WTC11 (cell line): ENCODE measurements around the gene MSI2. TPM values are rescaled to one million over a fixed set of nuclear protein-coding genes. Genes with fewer than 3 reads are reported as not detected.

Source experiments
- ATAC-seq: fragments of 200-7000 bp; cut with Tn5 transposase; 2 replicates; pipeline ENCODE4 v1.10.0; 2021; ENCODE audit warnings: mild to moderate bottlenecking, moderate library complexity
- CTCF ChIA-PET: fragments of 300-600 bp; sonication (Branson Sonifier 250); formaldehyde crosslinking; loops from one replicate; lab custom pipeline; 2021; ENCODE audit warnings: antibody characterized with exemption; lab: Charles Lee
- POLR2A ChIA-PET: fragments of 350-600 bp; sonication (Branson Sonifier 250); formaldehyde crosslinking; loops from one replicate; lab custom pipeline; 2021; ENCODE audit warnings: antibody characterized with exemption; lab: Charles Lee
- DNase-seq: peaks from one replicate; pipeline ENCODE4 v3.0.0; 2021; ENCODE audit warnings: low spot score
- H3K27ac Mint-ChIP-seq: 2 replicates; pipeline ENCODE4 v1.8.0; 2021; ENCODE audit warnings: mixed read lengths
- H3K27me3 Mint-ChIP-seq: 2 replicates; pipeline ENCODE4 v1.8.0; 2021; ENCODE audit warnings: low read depth, mild to moderate bottlenecking, moderate library complexity, mixed read lengths
- H3K36me3 Mint-ChIP-seq: 2 replicates; pipeline ENCODE4 v1.8.0; 2021; ENCODE audit warnings: mixed read lengths
- H3K4me1 Mint-ChIP-seq: 2 replicates; pipeline ENCODE4 v1.8.0; 2022; ENCODE audit warnings: mixed read lengths
- H3K4me3 Mint-ChIP-seq: 2 replicates; pipeline ENCODE4 v1.8.0; 2021; ENCODE audit warnings: mild to moderate bottlenecking, moderate library complexity, mixed read lengths
- H3K9me3 Mint-ChIP-seq: 2 replicates; pipeline ENCODE4 v1.8.0; 2021; ENCODE audit warnings: mixed read lengths
- ATF1 ChIP-seq: sonication (generic); formaldehyde crosslinking; IDR thresholded peaks from 2 replicates; pipeline ENCODE4 v1.8.1; 2023; ENCODE audit warnings: mild to moderate bottlenecking, moderate library complexity, missing genetic modification reagents
- CBFB ChIP-seq: sonication (generic); formaldehyde crosslinking; IDR thresholded peaks from 2 replicates; pipeline ENCODE4 v1.8.1; 2022; ENCODE audit warnings: mild to moderate bottlenecking, low read depth, missing genetic modification reagents
- CREB1 ChIP-seq: sonication (generic); formaldehyde crosslinking; IDR thresholded peaks from 2 replicates; pipeline ENCODE4 v1.8.0; 2023; ENCODE audit warnings: mild to moderate bottlenecking, missing genetic modification reagents
- EMX1 ChIP-seq: fragments of 250-450 bp; sonication (Bioruptor Pico); IDR thresholded peaks from 2 replicates; pipeline ENCODE4 v1.8.0; 2021; ENCODE audit warnings: mild to moderate bottlenecking
- HMGA2 ChIP-seq: fragments of 250-450 bp; sonication (Bioruptor Pico); IDR thresholded peaks from 2 replicates; pipeline ENCODE4 v1.4.0; 2021; ENCODE audit warnings: mild to moderate bottlenecking, moderate library complexity
- NR1H2 ChIP-seq: sonication (generic); formaldehyde crosslinking; IDR thresholded peaks from 2 replicates; pipeline ENCODE4 v1.9.0; 2021; ENCODE audit warnings: mild to moderate bottlenecking, moderate library complexity, missing genetic modification reagents
- RELA ChIP-seq: sonication (generic); formaldehyde crosslinking; IDR thresholded peaks from 2 replicates; pipeline ENCODE4 v1.8.1; 2022; ENCODE audit warnings: missing genetic modification reagents, mild to moderate bottlenecking, borderline replicate concordance
- SOX15 ChIP-seq: fragments of 250-450 bp; sonication (Bioruptor Pico); IDR thresholded peaks from 2 replicates; pipeline ENCODE4 v1.9.0; 2021; ENCODE audit warnings: mild to moderate bottlenecking
- TP53 ChIP-seq: sonication (generic); formaldehyde crosslinking; IDR thresholded peaks from 2 replicates; pipeline ENCODE4 v1.8.1; 2023; ENCODE audit warnings: mild to moderate bottlenecking, missing genetic modification reagents
- total RNA-seq: library from RNA; stranded (reverse); gene quantifications from 3 replicates; pipeline ENCODE4 v1.2.3, GENCODE V29; 2021
- TF ChIP-seq, protein P1 (sequence below): sonication (generic); formaldehyde crosslinking; IDR thresholded peaks from 2 replicates; pipeline ENCODE4 v1.8.0; 2022; ENCODE audit warnings: mild to moderate bottlenecking, missing genetic modification reagents
- TF ChIP-seq, protein P2 (sequence below): sonication (generic); formaldehyde crosslinking; IDR thresholded peaks from 2 replicates; pipeline ENCODE4 v1.8.1; 2022; ENCODE audit warnings: low read depth, missing genetic modification reagents, borderline replicate concordance
- TF ChIP-seq, protein P3 (sequence below): fragments of 250-450 bp; sonication (Bioruptor Pico); IDR thresholded peaks from 2 replicates; pipeline ENCODE4 v1.9.0; 2021; ENCODE audit warnings: mild to moderate bottlenecking, borderline replicate concordance
- TF ChIP-seq, protein P4 (sequence below): sonication (generic); formaldehyde crosslinking; conservative IDR thresholded peaks from 2 replicates; pipeline ENCODE4 v1.8.1; 2023; ENCODE audit warnings: mild to moderate bottlenecking, low read depth, missing genetic modification reagents, moderate library complexity
- TF ChIP-seq, protein P5 (sequence below): fragments of 250-450 bp; sonication (Bioruptor Pico); IDR thresholded peaks from 2 replicates; pipeline ENCODE4 v1.8.0; 2021; ENCODE audit warnings: mild to moderate bottlenecking
- TF ChIP-seq, protein P6 (sequence below): fragments of 250-450 bp; sonication (Bioruptor Pico); IDR thresholded peaks from 2 replicates; pipeline ENCODE4 v1.9.0; 2021; ENCODE audit warnings: mild to moderate bottlenecking

Gene MSI2
- total RNA-seq, 1 experiment from 2014 or later = 82.1 TPM

DNA sequence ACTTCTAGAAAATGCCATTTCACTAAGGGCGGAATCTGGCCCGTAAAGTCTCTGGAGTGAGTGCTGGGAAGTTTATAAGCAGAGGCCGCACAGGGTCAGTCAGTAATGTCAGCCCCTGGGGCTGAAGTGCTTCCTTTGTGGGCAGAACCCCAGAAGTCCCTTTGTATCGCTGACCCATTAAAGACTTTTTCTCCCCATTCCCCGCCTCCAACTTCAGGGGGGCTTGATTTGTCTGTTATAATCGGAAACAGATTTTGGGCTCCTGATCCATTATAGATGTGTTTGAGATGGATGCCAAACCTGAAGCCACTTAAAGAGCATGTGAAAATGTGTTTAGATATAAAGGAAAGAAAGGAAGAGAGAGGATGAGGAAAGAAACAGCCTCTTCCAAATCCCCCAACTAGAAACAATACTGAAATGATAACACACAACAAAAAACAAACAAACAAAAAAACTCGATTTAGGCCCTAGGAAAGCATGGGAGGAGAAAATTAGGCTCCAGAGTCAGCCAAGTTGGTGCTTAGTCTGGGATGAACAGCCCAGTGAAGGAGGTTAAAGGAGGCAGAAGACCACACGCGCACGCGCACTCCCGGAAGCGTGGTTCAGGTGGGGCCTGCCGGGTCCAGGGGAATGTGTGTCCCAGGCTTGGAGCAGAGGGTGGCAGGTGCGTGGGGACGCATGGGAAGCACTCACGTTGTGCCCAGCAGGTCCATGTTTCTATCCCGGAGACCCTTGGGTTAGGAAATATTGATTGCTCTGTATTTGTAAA is 27.1 kb downstream of the MSI2 start:
- CTCF ChIA-PET = no interaction called here
- POLR2A ChIA-PET = no interaction called here
- no peaks in the 10 kb centered on the region for H3K9me3 Mint-ChIP-seq
- TF ChIP-seq, protein P1, sequence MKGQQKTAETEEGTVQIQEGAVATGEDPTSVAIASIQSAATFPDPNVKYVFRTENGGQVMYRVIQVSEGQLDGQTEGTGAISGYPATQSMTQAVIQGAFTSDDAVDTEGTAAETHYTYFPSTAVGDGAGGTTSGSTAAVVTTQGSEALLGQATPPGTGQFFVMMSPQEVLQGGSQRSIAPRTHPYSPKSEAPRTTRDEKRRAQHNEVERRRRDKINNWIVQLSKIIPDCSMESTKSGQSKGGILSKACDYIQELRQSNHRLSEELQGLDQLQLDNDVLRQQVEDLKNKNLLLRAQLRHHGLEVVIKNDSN = no peak
- no peak for TF ChIP-seq CREB1
- TF ChIP-seq ATF1 (CRISPR knock-in tag) = no peak
- TF ChIP-seq, protein P2, sequence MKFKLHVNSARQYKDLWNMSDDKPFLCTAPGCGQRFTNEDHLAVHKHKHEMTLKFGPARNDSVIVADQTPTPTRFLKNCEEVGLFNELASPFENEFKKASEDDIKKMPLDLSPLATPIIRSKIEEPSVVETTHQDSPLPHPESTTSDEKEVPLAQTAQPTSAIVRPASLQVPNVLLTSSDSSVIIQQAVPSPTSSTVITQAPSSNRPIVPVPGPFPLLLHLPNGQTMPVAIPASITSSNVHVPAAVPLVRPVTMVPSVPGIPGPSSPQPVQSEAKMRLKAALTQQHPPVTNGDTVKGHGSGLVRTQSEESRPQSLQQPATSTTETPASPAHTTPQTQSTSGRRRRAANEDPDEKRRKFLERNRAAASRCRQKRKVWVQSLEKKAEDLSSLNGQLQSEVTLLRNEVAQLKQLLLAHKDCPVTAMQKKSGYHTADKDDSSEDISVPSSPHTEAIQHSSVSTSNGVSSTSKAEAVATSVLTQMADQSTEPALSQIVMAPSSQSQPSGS (CRISPR knock-in tag) = no peak
- peaks cover 8% of the 10 kb centered on the region; the same call in 1 of the 2 replicates for H3K36me3 Mint-ChIP-seq
- peak overlapping the region; percentile 24; the same call in 1 of the 2 replicates for H3K27ac Mint-ChIP-seq
- H3K4me1 Mint-ChIP-seq = peaks cover 78% of the 10 kb centered on the region
- ATAC-seq (no peak), DNase-seq (no peak)
- no peak overlapping the region for H3K4me3 Mint-ChIP-seq
- no peaks in the 10 kb centered on the region for H3K27me3 Mint-ChIP-seq

DNA sequence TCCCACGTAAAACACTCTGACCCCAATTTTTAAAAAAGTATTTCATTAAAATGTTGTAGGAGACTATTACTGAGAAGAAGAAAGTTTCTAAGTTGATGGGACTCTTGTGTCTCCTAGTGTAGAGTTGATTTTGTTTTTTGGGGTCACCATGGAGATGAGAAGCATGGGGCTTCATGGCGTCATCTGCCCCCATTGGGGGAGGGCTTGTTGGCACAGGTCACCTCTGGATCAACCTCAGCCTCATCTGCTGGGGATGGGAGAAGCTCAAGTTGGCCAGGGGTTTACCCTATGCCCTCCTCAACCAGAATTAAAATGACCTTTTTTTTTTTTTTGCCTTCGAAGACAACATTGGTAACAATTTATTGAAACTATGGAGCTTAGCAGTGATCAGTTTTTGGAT is 28.3 kb downstream of the MSI2 start:
- Mint-ChIP-seq H3K36me3 (peaks cover 2% of the 10 kb centered on the region; the same call in 1 of the 2 replicates), H3K4me3 (peak overlapping the region; percentile 31; the same call in 1 of the 2 replicates), H3K27ac (peak overlapping the region; percentile 93), H3K4me1 (peaks cover 85% of the 10 kb centered on the region), H3K9me3 (no peaks in the 10 kb centered on the region), H3K27me3 (no peaks in the 10 kb centered on the region)
- ATAC-seq (no peak), DNase-seq (no peak)
- ChIA-PET POLR2A (no interaction called here), CTCF (interaction anchor here (1.8 kb wide), 1 partner anchor 41 kb away, joined by 12 read pairs; no protein-coding TSS in a partner anchor)
- TF ChIP-seq SOX15 (CRISPR knock-in tag) (no peak), NR1H2 (CRISPR knock-in tag) (no peak), EMX1 (no peak), HMGA2 (CRISPR knock-in tag) (no peak), RELA (CRISPR knock-in tag) (no peak), TP53 (CRISPR knock-in tag) (no peak), CBFB (no peak)
- TF ChIP-seq, protein P3, sequence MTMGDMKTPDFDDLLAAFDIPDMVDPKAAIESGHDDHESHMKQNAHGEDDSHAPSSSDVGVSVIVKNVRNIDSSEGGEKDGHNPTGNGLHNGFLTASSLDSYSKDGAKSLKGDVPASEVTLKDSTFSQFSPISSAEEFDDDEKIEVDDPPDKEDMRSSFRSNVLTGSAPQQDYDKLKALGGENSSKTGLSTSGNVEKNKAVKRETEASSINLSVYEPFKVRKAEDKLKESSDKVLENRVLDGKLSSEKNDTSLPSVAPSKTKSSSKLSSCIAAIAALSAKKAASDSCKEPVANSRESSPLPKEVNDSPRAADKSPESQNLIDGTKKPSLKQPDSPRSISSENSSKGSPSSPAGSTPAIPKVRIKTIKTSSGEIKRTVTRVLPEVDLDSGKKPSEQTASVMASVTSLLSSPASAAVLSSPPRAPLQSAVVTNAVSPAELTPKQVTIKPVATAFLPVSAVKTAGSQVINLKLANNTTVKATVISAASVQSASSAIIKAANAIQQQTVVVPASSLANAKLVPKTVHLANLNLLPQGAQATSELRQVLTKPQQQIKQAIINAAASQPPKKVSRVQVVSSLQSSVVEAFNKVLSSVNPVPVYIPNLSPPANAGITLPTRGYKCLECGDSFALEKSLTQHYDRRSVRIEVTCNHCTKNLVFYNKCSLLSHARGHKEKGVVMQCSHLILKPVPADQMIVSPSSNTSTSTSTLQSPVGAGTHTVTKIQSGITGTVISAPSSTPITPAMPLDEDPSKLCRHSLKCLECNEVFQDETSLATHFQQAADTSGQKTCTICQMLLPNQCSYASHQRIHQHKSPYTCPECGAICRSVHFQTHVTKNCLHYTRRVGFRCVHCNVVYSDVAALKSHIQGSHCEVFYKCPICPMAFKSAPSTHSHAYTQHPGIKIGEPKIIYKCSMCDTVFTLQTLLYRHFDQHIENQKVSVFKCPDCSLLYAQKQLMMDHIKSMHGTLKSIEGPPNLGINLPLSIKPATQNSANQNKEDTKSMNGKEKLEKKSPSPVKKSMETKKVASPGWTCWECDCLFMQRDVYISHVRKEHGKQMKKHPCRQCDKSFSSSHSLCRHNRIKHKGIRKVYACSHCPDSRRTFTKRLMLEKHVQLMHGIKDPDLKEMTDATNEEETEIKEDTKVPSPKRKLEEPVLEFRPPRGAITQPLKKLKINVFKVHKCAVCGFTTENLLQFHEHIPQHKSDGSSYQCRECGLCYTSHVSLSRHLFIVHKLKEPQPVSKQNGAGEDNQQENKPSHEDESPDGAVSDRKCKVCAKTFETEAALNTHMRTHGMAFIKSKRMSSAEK = no peak
- TF ChIP-seq, protein P4, sequence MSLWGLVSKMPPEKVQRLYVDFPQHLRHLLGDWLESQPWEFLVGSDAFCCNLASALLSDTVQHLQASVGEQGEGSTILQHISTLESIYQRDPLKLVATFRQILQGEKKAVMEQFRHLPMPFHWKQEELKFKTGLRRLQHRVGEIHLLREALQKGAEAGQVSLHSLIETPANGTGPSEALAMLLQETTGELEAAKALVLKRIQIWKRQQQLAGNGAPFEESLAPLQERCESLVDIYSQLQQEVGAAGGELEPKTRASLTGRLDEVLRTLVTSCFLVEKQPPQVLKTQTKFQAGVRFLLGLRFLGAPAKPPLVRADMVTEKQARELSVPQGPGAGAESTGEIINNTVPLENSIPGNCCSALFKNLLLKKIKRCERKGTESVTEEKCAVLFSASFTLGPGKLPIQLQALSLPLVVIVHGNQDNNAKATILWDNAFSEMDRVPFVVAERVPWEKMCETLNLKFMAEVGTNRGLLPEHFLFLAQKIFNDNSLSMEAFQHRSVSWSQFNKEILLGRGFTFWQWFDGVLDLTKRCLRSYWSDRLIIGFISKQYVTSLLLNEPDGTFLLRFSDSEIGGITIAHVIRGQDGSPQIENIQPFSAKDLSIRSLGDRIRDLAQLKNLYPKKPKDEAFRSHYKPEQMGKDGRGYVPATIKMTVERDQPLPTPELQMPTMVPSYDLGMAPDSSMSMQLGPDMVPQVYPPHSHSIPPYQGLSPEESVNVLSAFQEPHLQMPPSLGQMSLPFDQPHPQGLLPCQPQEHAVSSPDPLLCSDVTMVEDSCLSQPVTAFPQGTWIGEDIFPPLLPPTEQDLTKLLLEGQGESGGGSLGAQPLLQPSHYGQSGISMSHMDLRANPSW = no peak
- TF ChIP-seq, protein P5, sequence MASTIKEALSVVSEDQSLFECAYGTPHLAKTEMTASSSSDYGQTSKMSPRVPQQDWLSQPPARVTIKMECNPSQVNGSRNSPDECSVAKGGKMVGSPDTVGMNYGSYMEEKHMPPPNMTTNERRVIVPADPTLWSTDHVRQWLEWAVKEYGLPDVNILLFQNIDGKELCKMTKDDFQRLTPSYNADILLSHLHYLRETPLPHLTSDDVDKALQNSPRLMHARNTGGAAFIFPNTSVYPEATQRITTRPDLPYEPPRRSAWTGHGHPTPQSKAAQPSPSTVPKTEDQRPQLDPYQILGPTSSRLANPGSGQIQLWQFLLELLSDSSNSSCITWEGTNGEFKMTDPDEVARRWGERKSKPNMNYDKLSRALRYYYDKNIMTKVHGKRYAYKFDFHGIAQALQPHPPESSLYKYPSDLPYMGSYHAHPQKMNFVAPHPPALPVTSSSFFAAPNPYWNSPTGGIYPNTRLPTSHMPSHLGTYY = no peak
- TF ChIP-seq, protein P6, sequence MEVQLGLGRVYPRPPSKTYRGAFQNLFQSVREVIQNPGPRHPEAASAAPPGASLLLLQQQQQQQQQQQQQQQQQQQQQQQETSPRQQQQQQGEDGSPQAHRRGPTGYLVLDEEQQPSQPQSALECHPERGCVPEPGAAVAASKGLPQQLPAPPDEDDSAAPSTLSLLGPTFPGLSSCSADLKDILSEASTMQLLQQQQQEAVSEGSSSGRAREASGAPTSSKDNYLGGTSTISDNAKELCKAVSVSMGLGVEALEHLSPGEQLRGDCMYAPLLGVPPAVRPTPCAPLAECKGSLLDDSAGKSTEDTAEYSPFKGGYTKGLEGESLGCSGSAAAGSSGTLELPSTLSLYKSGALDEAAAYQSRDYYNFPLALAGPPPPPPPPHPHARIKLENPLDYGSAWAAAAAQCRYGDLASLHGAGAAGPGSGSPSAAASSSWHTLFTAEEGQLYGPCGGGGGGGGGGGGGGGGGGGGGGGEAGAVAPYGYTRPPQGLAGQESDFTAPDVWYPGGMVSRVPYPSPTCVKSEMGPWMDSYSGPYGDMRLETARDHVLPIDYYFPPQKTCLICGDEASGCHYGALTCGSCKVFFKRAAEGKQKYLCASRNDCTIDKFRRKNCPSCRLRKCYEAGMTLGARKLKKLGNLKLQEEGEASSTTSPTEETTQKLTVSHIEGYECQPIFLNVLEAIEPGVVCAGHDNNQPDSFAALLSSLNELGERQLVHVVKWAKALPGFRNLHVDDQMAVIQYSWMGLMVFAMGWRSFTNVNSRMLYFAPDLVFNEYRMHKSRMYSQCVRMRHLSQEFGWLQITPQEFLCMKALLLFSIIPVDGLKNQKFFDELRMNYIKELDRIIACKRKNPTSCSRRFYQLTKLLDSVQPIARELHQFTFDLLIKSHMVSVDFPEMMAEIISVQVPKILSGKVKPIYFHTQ (CRISPR knock-in tag) = no peak
